Fibroblast of skin of abdomen (primary cell): ENCODE data around the gene FOXO3. TPM values are rescaled to one million over a fixed set of nuclear protein-coding genes. Genes with fewer than 3 reads are reported as not detected.
"Not testable (repeated sequence)": the region's sequence is repeated elsewhere in the genome, so short reads cannot be mapped to it uniquely, and the experiment has no call there.

Experiments used
- DNase-seq: peaks from one replicate; pipeline ENCODE4 v3.0.0-alpha.2; 2013
- polyA plus RNA-seq, 2 experiments: library from polyadenylated mRNA; unstranded; fragments of 120-200 nt; gene quantifications; one replicate each; pipeline ENCODE4 v1.2.1, GENCODE V29; 2013; ENCODE audit not compliant: insufficient read length in 2 of 2

Gene FOXO3
- polyA plus RNA-seq (2013, experiment 1 of 2; ENCODE audit: insufficient read length): 28.2 TPM
- 26.1 TPM for polyA plus RNA-seq (2013, experiment 2 of 2; ENCODE audit: insufficient read length)

DNA sequence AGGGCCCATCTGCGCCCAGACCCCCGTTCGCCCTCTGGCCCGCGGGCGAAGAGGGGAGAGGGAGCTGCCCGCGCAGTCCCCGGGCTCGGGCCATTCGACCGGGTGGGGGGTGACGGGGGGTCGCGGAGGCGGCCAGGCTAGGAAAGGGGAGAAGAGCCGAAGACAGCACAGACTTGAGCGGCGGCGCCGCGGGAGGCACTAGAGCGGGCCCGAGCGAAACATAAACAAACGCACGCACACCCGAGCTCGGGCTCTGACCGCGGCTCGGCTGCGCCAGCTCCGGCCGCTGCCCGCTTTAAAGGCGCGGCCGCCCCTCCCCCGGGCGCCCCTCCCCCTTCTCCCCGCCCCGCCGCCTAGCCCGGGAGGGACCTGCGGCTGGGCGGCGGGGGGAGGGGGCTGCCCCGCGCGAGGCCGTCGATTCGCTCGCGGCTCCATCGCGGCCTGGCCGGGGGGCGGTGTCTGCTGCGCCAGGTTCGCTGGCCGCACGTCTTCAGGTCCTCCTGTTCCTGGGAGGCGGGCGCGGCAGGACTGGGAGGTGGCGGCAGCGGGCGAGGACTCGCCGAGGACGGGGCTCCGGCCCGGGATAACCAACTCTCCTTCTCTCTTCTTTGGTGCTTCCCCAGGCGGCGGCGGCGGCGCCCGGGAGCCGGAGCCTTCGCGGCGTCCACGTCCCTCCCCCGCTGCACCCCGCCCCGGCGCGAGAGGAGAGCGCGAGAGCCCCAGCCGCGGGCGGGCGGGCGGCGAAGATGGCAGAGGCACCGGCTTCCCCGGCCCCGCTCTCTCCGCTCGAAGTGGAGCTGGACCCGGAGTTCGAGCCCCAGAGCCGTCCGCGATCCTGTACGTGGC, at the start of gene FOXO3:
FOXO3 (plus strand) TSS at position 455 of the 846 bp plus-strand sequence; CDS start at position 747, 292 bp downstream.
- peak; percentile 88 for DNase-seq

DNA sequence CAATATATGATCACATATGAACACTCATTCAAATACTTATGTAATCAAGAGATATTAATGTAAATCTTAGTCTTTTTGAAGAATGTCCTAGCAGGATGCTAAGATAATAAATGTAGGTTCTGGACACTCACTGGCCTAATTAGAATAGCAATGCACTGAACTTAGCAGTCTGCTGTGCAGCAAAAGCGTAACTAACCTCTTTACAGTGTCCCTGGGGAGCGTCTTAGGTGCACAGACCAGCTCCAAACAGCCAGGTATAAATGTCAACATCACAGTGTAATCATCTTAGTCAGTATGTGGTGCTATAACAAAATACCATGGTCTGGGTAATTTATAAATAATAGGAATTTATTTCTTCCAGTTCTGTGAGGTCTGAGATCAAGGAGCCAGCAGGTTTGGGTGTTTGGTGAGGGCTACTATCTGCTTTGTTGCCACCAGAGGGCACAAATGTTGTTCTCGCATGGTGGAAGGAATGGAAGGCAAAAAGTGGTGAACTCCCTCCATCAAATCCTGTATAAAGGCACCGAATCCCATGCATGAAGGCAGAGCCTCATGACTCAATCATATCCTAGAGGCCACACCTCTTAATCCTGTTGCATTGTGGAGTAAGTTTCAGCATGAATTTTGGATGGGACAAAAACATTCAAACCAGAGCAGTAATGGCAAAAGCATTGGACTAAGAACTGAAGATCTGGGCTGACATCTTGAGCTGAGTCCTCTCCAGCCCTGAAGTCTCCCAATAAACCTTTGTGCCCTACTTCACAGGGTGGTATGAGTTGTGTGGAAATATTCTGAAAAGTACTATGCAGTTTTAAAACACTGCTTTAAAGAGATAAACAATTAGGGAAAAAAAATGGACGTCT, 41.8 kb upstream of the FOXO3 start:
- DNase-seq: peak; percentile 13

DNA sequence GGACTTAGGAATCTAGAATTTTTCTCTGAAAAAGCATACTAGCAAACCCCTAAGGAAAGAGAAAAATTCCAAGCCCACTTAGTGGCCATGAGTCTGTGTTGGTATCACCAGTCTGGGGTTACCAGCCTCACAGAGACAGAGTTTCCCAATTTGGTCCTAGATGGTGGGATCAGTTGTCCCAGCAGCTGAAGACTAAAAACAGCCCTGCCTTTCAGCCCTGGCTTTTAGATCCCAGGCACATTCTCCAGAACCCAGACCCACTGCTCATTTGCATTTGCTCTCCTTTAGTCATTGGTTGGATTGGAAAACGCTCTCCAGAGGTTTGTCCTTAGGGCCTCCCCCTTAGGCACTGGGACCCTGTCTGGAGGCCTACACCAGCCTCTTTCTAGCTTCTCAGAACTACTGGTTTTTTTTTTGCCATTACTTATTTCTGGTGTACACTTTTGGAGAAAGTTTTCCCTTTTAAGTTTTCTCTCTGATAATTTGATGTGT, 39.1 kb upstream of the FOXO3 start:
- no peak for DNase-seq

DNA sequence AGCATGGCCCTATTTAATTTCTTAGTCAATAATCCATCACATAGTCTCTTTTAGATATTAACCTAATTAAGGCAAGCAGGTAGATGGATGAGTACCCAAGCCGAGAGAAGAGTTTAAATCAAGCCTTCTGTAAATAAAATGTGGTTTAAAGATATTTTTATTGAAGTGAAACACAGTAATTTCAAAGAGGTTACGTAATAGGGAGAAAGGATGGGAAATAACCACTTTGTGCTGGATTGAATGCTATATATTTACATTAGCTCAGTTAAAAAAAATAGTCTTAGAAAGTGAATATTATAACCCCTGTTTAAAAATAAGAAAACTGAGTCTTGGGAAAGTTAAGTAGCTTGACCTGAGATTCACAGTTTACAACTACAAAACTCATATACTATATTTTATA, 37.0 kb upstream of the FOXO3 start:
- no peak for DNase-seq

DNA sequence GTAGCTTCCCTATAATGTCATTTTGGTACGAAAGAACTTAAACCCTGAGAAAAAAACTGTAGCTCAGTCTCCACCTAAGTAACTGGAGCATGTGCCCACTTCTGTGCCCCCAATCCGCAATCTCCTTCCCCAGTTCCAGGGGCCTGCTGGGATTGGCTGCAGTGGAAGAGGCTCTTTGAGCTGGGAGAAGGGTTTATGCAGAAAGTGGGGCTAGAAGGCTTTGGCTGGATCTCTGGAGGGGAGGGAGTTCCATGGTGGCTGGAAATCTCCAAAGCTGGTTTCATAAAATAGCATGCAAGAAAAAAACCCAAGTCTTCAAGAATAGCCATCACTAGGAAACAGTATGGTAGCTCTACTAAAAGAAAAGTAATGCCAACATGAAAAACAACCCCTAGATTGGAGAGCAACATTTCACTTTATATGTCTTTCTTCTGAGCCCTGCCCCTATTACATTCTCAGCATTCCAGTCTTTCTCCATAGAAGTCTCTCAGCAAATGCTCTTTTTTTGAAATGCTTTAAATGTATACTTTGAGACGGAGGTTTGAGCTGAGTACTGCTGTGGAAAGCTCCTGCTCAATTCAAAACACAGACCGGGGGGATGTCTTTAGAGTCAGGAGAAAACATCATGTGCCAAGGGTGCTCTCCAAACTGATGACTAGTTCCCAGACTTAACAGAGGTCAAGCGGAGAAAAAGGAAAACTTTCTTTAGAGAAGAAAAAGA, 36.0 kb upstream of the FOXO3 start:
- peak; percentile 20 for DNase-seq

DNA sequence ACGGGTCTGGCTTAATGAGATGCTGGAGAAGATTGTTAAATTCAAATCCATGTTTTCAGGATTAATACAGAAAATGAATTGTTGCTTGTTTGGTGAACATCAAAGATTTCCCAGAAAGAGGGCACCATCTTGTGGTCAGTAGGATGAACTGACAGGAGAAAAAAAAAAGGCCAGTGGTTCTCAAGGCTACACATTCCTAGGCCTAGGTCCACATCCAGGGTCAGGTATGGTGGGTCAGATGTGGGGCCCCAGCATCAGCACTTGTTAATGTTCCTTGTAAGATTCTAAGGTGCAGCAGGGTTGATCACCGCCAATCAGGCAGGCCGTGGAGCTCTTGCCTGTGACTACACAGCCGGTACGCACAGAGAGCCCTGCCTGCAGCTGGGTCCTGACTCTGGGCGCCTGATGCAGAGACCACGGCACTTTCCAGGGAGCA, 34.0 kb upstream of the FOXO3 start:
- DNase-seq: peak; percentile 39

DNA sequence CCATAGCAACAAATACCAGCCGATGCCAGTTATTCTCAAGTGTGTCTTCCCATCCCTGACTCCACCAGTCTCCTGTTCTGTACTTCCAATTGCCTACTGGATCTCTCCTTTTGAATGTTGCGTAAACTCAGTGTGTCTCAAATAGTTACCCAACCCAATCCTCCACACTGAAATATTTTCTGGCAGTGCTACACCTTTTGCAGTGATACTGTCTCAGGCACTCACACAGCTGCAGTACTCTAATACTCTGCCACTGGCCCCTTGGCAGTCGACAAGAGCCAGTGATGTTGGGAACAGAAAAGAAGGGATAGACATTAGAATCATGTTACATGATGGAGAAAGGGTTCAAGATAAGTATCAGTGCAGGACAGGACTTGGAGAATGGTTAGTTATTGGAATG, 31.8 kb upstream of the FOXO3 start:
- no peak for DNase-seq

DNA sequence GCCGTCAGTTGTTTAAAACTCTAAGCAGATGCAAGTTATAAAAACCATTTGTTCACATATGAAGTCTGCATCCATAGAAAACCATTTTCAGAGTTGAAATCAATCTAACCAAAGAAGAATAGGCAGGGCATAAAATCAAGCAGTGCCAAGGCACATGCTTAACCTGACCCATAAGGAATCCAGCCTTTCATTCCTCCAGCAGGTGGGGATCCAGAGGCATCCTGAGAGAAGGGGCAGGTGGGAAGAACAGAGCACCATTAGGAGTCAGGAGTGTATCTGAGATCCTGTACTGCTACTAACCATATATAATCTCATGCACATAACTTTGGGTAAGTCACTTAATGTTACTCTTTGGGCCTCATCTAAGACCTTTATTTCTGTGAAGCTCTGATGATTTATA, 29.4 kb upstream of the FOXO3 start:
- no peak for DNase-seq

DNA sequence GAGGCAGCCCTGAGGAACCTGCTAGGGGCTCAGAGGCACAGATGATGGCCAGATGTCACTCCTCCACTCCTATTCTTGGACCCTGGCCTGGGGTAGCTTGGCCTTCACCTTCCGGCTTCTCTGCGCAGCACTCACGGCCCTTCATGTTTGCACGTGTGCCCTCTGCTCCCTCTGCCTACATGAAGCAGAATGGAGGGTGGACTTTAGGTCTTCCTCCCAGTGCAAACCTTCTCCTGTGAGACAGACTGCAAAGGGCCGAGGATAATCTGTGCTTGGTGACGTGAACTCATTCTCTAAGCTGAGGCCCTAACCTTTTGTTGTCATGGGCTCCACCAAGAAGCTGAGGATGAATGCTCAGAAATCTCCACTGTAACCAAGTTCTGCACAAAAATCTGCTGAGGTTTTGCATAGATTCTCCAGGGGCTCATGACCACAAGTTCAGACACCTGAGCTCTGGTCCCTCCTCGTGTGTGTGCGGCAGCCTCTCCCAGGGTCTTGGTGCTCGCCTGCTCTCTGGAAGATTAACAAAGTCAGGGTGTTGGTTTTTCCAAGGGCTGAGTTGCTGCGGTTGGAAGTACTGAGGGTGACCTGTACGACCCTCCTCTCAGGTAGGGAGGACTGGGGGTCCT, 25.5 kb upstream of the FOXO3 start:
- DNase-seq: no peak

DNA sequence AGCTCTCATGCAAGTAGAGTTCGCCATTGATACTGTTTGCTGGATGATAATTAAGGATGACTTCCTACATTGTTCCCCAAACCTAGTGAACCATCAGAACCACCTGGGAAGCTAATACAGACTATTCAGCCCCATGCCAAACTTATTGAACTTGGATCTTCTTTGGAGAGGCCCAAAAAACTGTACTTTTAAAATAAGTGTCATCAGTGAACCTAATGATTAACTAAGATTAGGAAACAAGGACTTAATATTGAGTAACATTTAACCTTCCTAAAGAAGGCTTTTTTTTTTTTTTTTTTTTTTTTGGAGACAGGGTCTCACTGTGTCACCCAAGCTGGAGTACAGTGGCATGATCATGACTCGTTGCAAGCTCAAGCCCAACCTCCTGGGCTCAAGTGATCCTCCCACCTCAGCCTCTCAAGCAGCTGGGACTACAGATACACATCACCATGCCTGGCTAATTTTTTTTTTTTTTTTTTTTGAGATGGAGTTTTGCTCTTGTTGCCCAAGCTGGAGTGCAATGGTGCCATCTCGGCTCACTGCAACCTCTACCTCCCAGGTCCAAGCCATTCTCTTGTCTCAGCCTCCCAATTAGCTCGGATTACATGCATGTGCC, 24.7 kb upstream of the FOXO3 start:
- DNase-seq: not testable (repeated sequence)

DNA sequence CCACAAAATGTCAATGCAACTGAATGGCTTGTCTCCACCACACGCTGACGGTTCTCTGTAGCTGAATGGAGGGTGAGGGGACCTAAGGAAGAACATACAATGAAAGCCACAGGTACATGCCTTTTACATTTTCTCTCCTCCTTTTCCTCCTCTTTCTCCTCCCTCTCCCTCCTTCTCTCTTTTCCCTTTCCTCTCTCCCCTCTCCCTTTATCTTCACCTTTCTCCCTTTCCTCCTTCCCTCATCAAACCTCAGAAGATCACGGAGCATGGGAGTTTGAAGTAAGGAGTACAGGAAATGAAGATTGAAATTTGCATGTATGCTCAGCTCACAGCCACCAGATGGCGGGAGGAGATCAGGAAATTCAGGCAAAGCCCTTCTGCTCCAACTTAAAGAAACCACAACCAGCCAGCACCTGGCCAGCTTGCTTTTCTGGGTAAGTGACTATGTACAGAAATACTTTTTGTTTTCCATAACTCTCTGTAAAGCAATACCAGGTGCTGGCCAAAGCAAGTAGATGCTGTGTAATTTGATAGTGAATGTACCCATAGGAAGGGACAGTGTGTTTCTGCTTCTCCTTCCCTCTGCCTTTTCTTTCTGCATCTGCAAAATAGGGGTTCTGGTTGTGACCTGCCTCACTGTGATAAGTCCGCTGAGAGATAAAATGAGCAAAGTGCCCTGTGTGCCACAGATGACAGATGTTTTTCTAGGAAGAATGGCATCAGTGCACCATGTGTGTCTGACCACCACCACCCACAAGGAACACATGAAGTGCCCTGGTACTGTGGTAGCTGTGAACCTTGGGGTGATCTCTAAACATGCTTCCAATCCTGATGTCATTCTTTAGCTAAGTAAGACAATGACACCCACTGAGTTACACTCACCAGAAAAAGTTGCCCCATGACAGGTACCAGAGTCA, 18.6 kb upstream of the FOXO3 start:
- DNase-seq: peak; percentile 83

DNA sequence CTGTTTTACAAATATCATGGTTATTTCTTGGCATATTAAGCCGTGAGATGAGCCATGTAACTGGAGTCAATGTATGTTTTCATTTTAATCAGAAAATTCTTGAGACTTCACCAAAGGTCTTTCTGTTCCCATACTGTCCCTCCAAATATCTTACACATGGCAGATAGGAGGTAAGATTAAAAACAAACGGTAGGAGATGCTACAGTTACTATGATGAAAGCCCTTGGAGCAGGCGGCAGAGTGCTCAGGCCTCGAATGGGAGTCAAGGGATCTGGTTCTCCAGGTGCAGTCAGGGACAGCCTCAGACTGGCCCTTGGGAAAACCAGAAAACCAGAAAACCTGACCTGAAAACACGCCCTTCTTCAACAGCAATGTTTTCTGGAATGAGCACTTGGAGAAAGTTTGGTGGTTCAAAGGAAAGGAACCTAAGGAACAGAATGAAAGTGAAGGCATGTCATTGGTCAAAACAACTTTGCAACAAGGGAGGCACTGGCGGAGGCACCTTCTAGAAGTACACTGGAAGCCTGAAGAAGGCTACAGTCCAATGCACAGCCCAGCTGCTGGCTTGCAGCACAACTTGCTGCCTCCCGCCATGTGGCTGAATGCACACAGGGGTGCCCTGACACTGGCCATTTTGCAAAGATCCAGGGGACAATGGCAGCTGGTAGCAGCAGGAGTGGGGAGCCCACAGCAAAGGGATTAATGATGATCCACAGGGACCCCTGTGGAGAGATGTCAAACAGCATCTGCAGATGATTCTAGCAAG, 17.4 kb upstream of the FOXO3 start:
- no peak for DNase-seq

DNA sequence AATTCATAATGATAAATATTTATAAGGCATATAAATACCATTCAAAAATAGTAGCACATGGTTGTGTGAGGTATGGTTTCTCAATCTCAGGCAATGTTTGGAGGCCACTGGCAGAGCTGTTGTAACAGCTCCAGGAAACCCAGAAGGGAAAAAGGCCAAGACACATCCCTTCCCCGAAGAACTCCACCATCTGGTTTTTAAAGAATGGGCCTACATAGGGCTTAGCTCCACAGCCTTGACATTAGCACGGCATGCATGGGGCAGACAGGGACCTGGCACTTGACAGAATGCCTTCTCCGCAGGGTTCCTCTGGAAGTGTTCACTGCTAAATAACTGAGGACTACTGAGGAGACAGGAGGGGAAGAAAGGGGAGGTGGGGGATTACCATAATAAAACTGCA, 16.1 kb upstream of the FOXO3 start:
- peak; percentile 24 for DNase-seq

DNA sequence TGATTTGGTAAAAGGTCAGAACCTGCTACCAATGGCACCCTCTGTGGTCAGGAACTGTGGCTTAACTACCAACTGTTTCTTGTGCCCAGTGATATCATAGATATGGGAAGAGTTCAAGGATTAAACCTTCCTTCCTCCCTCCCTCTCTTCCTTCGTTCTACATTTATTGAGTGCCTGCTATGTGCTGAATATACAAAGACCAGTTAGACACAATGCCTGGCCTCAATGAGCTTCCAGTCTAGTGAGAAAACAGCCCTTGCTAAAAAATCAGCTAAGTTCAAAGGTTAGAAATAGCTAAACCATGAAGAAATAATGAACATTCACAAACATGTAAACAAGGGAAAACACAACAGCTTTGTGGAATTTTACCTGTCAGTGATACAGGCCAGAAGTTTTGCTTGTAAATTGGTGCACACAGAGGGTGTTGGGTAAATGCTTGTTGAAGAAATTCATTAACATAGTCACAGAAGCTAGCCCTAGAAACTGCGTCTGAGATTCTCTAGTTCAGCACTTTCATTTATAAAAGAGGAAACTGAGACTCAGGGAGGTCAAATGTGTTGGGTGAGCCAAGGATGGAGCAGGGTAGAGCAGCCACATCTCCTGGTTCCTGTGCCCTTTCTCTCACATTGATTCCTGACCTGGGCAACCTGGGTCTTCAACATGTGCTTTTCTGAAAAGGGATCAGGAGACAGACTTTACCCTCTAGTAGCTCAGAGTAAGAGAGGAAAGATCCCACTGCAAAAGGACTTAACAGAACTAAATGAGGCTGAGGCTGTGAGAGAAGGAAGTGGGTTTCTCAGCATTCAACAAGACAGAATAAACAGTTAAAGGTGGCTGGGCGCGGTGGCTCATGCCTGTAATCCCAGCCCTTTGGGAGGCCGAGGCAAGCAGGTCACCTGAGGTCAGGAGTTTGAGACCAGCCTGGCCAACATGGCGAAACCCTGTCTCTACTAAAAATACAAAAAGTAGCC, 14.4 kb upstream of the FOXO3 start:
- DNase-seq: no peak

DNA sequence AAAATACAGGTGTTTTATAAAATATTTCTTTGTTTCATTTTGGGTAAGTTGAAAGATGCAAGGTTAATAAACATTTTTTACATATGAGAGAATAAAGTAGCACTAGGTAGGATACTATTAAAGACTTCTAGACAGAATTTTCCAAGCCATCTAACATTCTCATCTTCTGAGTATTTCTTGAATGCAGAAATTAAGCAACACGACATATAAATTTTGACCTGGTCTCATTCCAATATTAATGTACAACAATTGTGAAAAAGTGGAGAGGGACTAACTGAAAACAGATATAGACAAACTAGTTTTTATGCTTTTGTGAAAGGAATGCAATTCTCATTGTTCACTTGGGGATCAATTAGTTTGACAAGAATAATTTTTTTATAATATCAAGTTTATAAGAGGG, 11.5 kb upstream of the FOXO3 start:
- no peak for DNase-seq

DNA sequence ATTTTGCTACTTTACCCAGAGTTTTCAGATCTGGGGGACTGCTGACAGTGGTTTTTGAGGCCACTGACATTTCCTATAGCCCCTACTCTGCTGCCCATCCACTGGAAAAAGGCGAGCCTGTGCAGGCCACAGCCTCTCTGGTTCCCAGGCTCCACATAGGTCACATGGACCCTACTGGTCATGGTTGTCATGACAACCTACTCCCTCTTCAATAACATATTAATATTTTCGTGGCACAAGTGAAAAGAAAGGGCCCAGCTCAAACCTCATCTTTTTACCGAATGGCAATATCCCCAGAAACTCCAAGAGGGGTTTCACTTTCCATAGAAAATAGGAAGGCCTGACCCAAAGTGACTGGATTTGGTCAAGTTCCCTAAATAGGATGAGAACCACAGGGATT, 11.0 kb upstream of the FOXO3 start:
- no peak for DNase-seq

DNA sequence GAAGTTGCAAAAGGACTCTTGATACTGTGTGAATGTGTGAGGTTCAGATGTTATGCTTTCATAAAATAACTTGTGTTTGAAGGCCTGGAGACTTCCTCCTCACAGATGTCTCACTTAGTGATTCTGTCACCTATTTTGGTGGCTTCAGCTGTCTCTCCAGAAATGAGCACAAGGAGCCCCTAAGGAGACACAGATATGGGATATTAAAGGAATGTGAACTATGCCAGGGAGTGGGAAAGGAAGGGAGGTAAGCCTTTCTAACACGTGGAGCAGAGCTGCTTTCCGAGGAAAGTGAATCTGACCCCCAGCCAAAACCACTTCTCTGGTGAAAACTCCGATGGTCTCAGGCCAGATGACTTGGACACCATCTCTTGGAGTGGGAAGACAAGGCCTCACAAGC, 10.5 kb upstream of the FOXO3 start:
- no peak for DNase-seq

DNA sequence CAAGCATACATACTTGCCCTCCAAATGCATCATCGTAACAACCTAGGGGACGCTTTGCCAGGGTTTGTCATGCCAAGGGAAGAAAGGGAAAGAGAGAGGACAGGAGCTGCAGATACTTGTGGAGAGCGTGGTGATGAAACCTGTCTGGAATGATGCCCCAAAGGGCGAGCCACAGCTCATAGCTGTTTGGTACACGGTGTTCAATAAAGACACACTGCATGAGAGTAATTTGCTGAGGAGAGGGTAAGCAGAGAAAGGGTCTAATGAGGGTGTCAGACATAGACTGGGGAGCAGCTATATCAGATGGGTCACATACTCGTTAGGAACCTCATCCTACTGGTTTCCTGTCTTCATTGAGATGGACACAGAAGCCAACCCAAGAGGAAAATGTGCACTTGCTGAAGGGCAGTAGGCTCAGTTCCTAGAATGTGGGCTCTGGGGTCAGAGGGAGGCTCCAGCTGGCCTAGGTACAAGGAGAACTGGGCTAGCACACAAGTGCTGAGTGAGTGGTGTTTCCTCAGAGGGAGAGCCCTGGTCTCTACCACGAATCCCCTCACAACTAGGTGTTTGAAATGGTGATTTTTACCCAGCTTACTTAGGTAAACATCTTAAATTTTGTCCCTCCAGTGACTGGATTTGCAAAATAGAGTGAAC, 5.2 kb upstream of the FOXO3 start:
- no peak for DNase-seq
